CD4-positive, alpha-beta T cell (primary cell): ENCODE measurements around the gene CAMK2A. TPM values are rescaled to one million over a fixed set of nuclear protein-coding genes. Genes with fewer than 3 reads are reported as not detected.

Source experiments
- ATAC-seq: fragments of 200-7000 bp; cut with Tn5 transposase; one replicate; pipeline ENCODE4 v1.10.0; 2022; ENCODE audit warnings: mild to moderate bottlenecking; ENCODE audit not compliant: poor library complexity
- CTCF ChIA-PET: fragments of 350-600 bp; sonication (Branson Sonifier 250); formaldehyde crosslinking; loops from one replicate; lab custom pipeline; 2021; ENCODE audit warnings: antibody characterized with exemption, inconsistent platforms; lab: Charles Lee
- POLR2A ChIA-PET: fragments of 350-600 bp; sonication (Branson Sonifier 250); formaldehyde crosslinking; loops from one replicate; lab custom pipeline; 2021; ENCODE audit warnings: antibody characterized with exemption, inconsistent platforms; lab: Charles Lee
- DNase-seq, 14 experiments: peaks; one replicate each; pipeline ENCODE4 v3.0.0-alpha.2; 2013 to 2020; ENCODE audit warnings: mixed read lengths in 2 of 14
- H3K27ac ChIP-seq, 2 donors: one replicate each; pipeline versions ENCODE4 v1.5.1 to v1.7.0; 2013; ENCODE audit warnings: low read length in 2 of 2, low read depth in 1 of 2, mild to moderate bottlenecking in 1 of 2
- H3K27me3 ChIP-seq, 2 experiments: 1 replicate in 1 of 2; 2 replicates in 1 of 2; pipeline versions ENCODE4 v1.6.1 to v1.7.0; 2013; ENCODE audit warnings: low read length in 2 of 2, control low read depth in 1 of 2, mild to moderate bottlenecking in 1 of 2, moderate library complexity in 1 of 2; ENCODE audit not compliant: insufficient read depth in 2 of 2, control insufficient read depth in 1 of 2
- H3K36me3 ChIP-seq: one replicate; pipeline ENCODE4 v1.6.1; 2013; ENCODE audit warnings: low read length, control low read depth; ENCODE audit not compliant: insufficient read depth
- H3K4me1 ChIP-seq: one replicate; pipeline ENCODE4 v1.6.1; 2013; ENCODE audit warnings: low read length, control low read depth; ENCODE audit not compliant: insufficient read depth
- H3K4me3 ChIP-seq: one replicate; pipeline ENCODE4 v1.5.1; 2013; ENCODE audit warnings: mild to moderate bottlenecking, low read length, moderate library complexity
- H3K9me3 ChIP-seq, 2 experiments: 1 replicate in 1 of 2; 2 replicates in 1 of 2; pipeline versions ENCODE4 v1.6.1 to v1.7.0; 2013; ENCODE audit warnings: low read length in 2 of 2, mild to moderate bottlenecking in 2 of 2, control low read depth in 1 of 2, moderate library complexity in 1 of 2; ENCODE audit not compliant: control insufficient read depth in 1 of 2, insufficient read depth in 1 of 2
- H3K27ac Mint-ChIP-seq: one replicate; pipeline ENCODE4 v1.8.0; 2020; ENCODE audit warnings: mixed read lengths
- H3K27me3 Mint-ChIP-seq: one replicate; pipeline ENCODE4 v1.8.0; 2021; ENCODE audit warnings: mixed read lengths
- H3K36me3 Mint-ChIP-seq: one replicate; pipeline ENCODE4 v1.8.0; 2021; ENCODE audit warnings: low read depth, mixed read lengths
- H3K4me1 Mint-ChIP-seq: one replicate; pipeline ENCODE4 v1.8.0; 2021; ENCODE audit warnings: low read depth, mixed read lengths
- H3K4me3 Mint-ChIP-seq: one replicate; pipeline ENCODE4 v1.8.0; 2020; ENCODE audit warnings: mild to moderate bottlenecking, mixed read lengths
- H3K9me3 Mint-ChIP-seq: one replicate; pipeline ENCODE4 v1.8.0; 2020; ENCODE audit warnings: mixed read lengths
- intact Hi-C, 2 experiments: fragments of 100-400 bp; cut with DNase I in 1 of 2; cut with micrococcal nuclease in 1 of 2; formaldehyde crosslinking; loops; one replicate each; pipeline versions ENCODE4 v1.15.1 to v1.9.0; 2023 to 2025; cut with DNase I, micrococcal nuclease
- total RNA-seq, 174 experiments: library from RNA in 2 of 174; stranded (reverse) in 2 of 174; gene quantifications; one replicate each; pipeline ENCODE4 v1.2.3 and lab custom pipeline; 2021 to 2026
- TF ChIP-seq, protein P1 (sequence below): fragments of 200-600 bp; IDR thresholded peaks from one replicate; pipeline ENCODE4 v1.8.0; 2022; ENCODE audit warnings: antibody characterized with exemption, mild to moderate bottlenecking

CAMK2A gene
- total RNA-seq, 2 experiments from 2014 or later, result 0.05 to 0.22 TPM

DNA sequence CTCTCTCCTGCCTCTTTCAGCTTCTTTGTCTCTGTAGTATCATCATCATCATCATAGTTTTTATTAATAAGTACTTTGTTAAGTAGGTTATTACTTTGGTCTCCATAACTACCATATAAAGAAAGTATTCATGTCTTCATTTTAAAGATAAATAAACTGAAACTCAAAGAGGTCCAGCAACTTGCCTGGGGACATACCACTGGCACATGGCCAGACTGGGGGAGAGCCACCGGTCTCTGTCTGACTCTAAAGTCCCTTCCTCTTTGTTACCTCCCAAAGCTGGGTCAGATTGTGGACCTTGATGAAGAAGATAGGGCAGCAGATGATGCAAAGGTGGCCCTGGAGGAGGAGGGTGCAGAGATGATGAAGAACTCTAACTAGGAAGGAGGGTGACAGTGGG, 114.5 kb downstream of the CAMK2A start:
- no peak overlapping the region for H3K4me3 Mint-ChIP-seq
- Histone ChIP-seq H3K27me3 (peaks cover 5 to 7% of the 10 kb centered on the region in 2 experiments), H3K36me3 (no peaks in the 10 kb centered on the region), H3K9me3 (no peaks in the 10 kb centered on the region), H3K27ac (no peak overlapping the region), H3K4me3 (no peak overlapping the region), H3K4me1 (no peaks in the 10 kb centered on the region)
- H3K4me1 Mint-ChIP-seq, result no peaks in the 10 kb centered on the region
- intact Hi-C loops, result no loop called here
- CTCF ChIA-PET, result no interaction called here
- no peaks in the 10 kb centered on the region for H3K36me3 Mint-ChIP-seq
- DNase-seq (no peak), ATAC-seq (no peak)
- H3K27ac Mint-ChIP-seq, result no peak overlapping the region
- POLR2A ChIA-PET, result no interaction called here
- peaks cover 41% of the 10 kb centered on the region for H3K27me3 Mint-ChIP-seq
- H3K9me3 Mint-ChIP-seq, result no peaks in the 10 kb centered on the region
- TF ChIP-seq, protein P1, sequence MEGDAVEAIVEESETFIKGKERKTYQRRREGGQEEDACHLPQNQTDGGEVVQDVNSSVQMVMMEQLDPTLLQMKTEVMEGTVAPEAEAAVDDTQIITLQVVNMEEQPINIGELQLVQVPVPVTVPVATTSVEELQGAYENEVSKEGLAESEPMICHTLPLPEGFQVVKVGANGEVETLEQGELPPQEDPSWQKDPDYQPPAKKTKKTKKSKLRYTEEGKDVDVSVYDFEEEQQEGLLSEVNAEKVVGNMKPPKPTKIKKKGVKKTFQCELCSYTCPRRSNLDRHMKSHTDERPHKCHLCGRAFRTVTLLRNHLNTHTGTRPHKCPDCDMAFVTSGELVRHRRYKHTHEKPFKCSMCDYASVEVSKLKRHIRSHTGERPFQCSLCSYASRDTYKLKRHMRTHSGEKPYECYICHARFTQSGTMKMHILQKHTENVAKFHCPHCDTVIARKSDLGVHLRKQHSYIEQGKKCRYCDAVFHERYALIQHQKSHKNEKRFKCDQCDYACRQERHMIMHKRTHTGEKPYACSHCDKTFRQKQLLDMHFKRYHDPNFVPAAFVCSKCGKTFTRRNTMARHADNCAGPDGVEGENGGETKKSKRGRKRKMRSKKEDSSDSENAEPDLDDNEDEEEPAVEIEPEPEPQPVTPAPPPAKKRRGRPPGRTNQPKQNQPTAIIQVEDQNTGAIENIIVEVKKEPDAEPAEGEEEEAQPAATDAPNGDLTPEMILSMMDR, result no peak

DNA sequence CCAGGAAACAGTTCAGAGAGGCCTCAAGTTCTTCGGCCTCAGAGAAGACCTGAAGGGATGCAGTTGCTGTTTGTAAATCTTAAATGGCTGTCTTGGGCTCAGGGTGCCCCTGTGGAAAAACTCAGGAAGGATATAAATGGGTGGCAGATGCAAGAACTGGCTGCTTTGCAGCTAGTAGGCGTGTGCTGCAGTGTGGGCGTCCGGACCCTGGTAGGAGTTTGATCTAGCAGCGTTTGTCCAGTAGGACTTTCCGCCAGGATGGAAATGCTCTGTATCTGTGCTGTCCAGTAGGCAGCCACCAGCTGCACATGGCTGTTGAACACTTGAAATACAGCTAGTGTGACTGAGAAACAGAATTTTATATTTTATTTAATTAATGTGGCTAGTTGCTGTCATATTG, 115.3 kb downstream of the CAMK2A start:
- Mint-ChIP-seq H3K27me3 (peaks cover 47% of the 10 kb centered on the region), H3K9me3 (no peaks in the 10 kb centered on the region), H3K27ac (no peak overlapping the region), H3K4me3 (no peak overlapping the region), H3K4me1 (no peaks in the 10 kb centered on the region), H3K36me3 (no peaks in the 10 kb centered on the region)
- no peak overlapping the region for H3K27ac ChIP-seq
- H3K4me1 ChIP-seq, result no peaks in the 10 kb centered on the region
- H3K4me3 ChIP-seq, result no peak overlapping the region
- H3K9me3 ChIP-seq, result no peaks in the 10 kb centered on the region
- intact Hi-C loops, result no loop called here
- H3K36me3 ChIP-seq, result no peaks in the 10 kb centered on the region
- CTCF ChIA-PET, result no interaction called here
- no peak for ATAC-seq
- TF ChIP-seq, protein P1, result no peak
- POLR2A ChIA-PET, result no interaction called here
- peaks cover 7 to 9% of the 10 kb centered on the region in 2 experiments for H3K27me3 ChIP-seq
- no peak for DNase-seq

DNA sequence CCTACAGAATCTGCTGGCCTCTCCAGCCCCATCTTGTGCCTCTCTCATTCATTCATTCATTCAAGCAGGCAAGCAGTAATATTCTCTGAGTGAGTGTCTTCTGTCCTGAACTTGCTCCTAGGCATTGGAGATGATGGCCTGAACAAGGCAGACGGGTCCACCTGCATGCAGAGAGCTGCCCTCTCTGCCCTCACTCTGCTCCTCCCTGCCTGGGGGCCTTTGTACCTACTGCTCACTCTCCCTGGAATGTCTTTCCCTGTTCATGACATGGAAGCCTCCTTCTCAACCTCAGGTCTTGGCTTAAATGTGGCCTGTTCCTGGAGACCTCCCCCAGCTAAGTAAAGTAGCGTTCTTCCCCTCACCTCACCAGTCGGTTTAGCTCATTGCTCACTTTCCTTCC, 116.4 kb downstream of the CAMK2A start:
- no peaks in the 10 kb centered on the region for H3K9me3 ChIP-seq
- ChIA-PET CTCF (no interaction called here), POLR2A (no interaction called here)
- DNase-seq (no peak), ATAC-seq (no peak)
- no peaks in the 10 kb centered on the region for H3K4me1 ChIP-seq
- Mint-ChIP-seq H3K4me3 (no peak overlapping the region), H3K4me1 (no peaks in the 10 kb centered on the region), H3K27ac (no peak overlapping the region), H3K36me3 (no peaks in the 10 kb centered on the region), H3K9me3 (no peaks in the 10 kb centered on the region), H3K27me3 (peaks cover 52% of the 10 kb centered on the region)
- intact Hi-C loops, result no loop called here
- H3K27ac ChIP-seq, result no peak overlapping the region
- no peaks in the 10 kb centered on the region for H3K36me3 ChIP-seq
- no peak overlapping the region for H3K4me3 ChIP-seq
- TF ChIP-seq, protein P1, result no peak
- peaks cover 9 to 13% of the 10 kb centered on the region in 2 experiments for H3K27me3 ChIP-seq
